ENCODE results near the gene ACSM2B.
"Not testable (repeated sequence)": the region's sequence is repeated elsewhere in the genome, so short reads cannot be mapped to it uniquely, and the experiment has no call there.

GRCh38 chr16:20555628-20556027, 20.5 kb downstream of the ACSM2B start:
- TF ChIP-seq EZH2phosphoT487 (IDR thresholded peaks at IDR 0.05; ENCODE audit: low read depth); CTCF (IDR thresholded peaks at IDR 0.05; ENCODE audit: low read depth, low read length): not testable (repeated sequence)
